Esophagus muscularis mucosa (tissue), 3 donors: Measurements from ENCODE around the gene SEH1L.

Experiments
- POLR2A ChIP-seq: fragments of 450-650 bp; IDR thresholded peaks from one replicate; pipeline ENCODE4 v1.6.1; 2017; ENCODE audit warnings: antibody characterized with exemption, moderate library complexity, mild to moderate bottlenecking, low read depth
- TF ChIP-seq, protein P1 (sequence below), 3 experiments: fragments of 200-600 bp in 2 of 3; fragments of 450-650 bp in 1 of 3; sonication (generic) in 2 of 3; IDR thresholded peaks; one replicate each; pipeline ENCODE4 v1.5.1; 2017 to 2019; ENCODE audit warnings: antibody characterized with exemption in 3 of 3, mild to moderate bottlenecking in 2 of 3, moderate library complexity in 1 of 3

DNA sequence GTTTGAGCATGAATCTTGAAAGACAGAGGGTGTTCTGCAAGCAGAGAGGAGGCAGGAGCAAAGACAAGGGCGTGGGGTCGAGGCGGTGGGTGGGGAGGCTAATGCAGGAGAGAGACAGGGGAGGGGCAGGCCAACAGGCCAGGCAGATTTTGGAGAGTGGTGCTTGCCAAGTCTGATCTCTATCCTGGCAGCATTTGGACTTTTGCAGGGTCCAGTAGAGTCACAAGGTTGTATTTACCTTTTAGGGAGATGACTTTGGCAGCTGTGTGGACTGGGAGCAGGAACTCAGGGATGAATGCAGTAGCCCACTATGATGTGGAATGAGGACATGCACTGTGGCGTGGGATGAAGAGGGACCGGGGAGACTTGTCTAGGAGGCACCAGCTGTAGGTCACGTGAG is 27.7 kb downstream of the SEH1L start:
- TF ChIP-seq, protein P1, sequence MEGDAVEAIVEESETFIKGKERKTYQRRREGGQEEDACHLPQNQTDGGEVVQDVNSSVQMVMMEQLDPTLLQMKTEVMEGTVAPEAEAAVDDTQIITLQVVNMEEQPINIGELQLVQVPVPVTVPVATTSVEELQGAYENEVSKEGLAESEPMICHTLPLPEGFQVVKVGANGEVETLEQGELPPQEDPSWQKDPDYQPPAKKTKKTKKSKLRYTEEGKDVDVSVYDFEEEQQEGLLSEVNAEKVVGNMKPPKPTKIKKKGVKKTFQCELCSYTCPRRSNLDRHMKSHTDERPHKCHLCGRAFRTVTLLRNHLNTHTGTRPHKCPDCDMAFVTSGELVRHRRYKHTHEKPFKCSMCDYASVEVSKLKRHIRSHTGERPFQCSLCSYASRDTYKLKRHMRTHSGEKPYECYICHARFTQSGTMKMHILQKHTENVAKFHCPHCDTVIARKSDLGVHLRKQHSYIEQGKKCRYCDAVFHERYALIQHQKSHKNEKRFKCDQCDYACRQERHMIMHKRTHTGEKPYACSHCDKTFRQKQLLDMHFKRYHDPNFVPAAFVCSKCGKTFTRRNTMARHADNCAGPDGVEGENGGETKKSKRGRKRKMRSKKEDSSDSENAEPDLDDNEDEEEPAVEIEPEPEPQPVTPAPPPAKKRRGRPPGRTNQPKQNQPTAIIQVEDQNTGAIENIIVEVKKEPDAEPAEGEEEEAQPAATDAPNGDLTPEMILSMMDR (IDR thresholded peaks at IDR 0.05), result no peak
- TF ChIP-seq POLR2A, result no peak
